ENCODE data around the gene TOX2.

DNA sequence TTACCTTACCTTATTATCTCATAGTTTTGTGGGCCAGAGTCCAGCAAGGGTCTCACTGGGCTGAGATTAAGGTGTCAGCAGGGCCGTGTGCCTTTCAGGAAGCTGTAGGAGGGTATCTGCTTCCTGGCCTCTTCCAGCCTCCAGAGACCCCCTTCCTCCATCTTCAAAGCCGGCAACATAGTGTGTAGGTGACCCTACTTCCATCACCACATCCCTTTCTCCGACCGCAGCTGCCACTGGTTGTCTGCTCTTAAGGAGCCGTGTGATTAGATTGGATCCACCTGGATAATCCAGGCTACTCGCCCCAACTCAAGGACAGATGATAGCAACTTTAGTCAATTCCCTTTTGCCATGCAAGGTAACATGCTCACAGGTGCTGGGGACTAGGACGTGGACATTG, 181.2 kb downstream of the TOX2 start:
- TF ChIP-seq, protein P1, sequence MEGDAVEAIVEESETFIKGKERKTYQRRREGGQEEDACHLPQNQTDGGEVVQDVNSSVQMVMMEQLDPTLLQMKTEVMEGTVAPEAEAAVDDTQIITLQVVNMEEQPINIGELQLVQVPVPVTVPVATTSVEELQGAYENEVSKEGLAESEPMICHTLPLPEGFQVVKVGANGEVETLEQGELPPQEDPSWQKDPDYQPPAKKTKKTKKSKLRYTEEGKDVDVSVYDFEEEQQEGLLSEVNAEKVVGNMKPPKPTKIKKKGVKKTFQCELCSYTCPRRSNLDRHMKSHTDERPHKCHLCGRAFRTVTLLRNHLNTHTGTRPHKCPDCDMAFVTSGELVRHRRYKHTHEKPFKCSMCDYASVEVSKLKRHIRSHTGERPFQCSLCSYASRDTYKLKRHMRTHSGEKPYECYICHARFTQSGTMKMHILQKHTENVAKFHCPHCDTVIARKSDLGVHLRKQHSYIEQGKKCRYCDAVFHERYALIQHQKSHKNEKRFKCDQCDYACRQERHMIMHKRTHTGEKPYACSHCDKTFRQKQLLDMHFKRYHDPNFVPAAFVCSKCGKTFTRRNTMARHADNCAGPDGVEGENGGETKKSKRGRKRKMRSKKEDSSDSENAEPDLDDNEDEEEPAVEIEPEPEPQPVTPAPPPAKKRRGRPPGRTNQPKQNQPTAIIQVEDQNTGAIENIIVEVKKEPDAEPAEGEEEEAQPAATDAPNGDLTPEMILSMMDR (conservative IDR thresholded peaks at IDR 0.05; ENCODE audit: low read depth, low read length) = no peak
- no peak for TF ChIP-seq EZH2 (IDR thresholded peaks at IDR 0.05; ENCODE audit: low read length, unreplicated experiment)

Measured in PC-3 (cell line).